Measurements from ENCODE around the gene BMAL2.

- TF ChIP-seq CTCF (IDR thresholded peaks at IDR 0.05) = no peak
- TF ChIP-seq POLR2AphosphoS5 (IDR thresholded peaks at IDR 0.05) = no peak
- no peak for TF ChIP-seq POLR2A (IDR thresholded peaks at IDR 0.05)
These were observed 23.2 kb upstream of the BMAL2 start for GRCh38 chr12:27309293-27309994.
